ENCODE results near the gene MZF1. TPM values are rescaled to one million over a fixed set of nuclear protein-coding genes. Genes with fewer than 3 reads are reported as not detected.

The MZF1 gene
- total and polyA plus RNA-seq, 10 of the 15 experiments (the other 5 are each of a cell fraction or from before 2014, with no cell fraction given) = 0.38 to 14.7 (median 7.2) TPM

- TF ChIP-seq SMAD1 (IDR thresholded peaks at IDR 0.05; ENCODE audit: low read depth, partially characterized antibody) (no peak), CUX1 (IDR thresholded peaks at IDR 0.05; ENCODE audit: insufficient replicate concordance, low read depth, low read length) (no peak), MAX (IDR thresholded peaks at IDR 0.05; ENCODE audit: low read depth, low read length) (no peak; the same call in 1 of the 2 replicates), IKZF2 (IDR thresholded peaks at IDR 0.05) (peak in 1 of 2 experiments; percentile 12; a peak in 2 of 4 replicates), PAX8 (IDR thresholded peaks at IDR 0.05) (no peak), HDAC6 (IDR thresholded peaks at IDR 0.05; ENCODE audit: unreplicated experiment) (no peak), IKZF1 (conservative IDR thresholded peaks at IDR 0.05) (peak; percentile 93)
Observed at GRCh38 chr19:58575183-58576041, 2.3 kb upstream of the MZF1 start (continued).
